NCI-H446 (cell line): ENCODE data around the gene HBS1L.
"Not testable (repeated sequence)": the region's sequence is repeated elsewhere in the genome, so short reads cannot be mapped to it uniquely, and the experiment has no call there.

Source experiments
- DNase-seq, 2 experiments: peaks; one replicate each; lab custom pipeline; 2025; lab: John Stamatoyannopoulos, UW

HBS1L gene

DNA sequence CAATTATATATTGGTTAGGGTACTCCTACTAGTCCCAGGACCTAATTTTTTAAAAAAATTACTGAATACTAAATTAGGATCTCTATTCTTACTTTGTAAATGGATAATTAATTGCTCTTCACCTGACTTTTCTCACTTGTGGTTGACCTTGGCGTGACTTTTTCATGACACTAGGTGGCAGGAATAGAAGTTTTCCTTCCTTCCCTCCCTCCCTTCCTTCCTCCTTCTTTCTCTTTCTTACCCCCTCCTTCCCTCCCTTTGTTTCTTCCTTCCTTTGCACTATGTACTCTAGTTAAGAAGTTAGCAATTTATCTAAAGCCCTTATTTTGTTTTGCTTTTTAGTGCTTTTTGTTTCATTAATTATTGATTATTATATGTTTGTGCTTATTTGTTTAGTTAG, 20.4 kb upstream of the HBS1L start:
- DNase-seq = no peak

DNA sequence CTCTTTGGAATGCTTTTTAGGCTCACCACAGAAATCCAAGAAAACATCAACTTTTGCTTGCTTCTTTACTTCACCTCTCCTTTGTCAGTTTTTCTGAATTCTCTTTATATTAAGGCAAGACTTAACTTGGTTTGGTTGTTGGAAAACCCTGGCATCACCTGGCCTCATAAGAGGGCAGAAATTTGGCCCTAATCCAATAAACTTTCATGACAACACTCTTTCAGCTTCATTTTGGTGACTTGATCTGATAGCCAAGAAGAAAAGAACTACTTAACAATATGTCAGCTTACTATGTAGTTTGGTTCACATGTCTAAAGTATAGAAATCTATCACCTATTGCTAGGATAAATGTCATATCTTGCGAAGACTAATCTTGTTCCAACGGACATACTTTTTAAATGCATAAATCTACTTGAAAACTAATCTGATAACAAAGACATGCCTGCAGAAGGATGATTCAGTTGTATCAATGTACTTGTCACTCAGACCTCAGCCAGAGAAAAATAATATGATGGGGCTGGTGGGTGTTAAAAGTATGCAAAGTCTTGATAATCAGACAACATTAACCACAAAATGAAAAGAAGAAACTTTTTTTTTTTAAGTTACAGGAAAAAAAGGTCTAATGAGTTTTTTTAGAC, 19.3 kb upstream of the HBS1L start:
- DNase-seq = no peak

DNA sequence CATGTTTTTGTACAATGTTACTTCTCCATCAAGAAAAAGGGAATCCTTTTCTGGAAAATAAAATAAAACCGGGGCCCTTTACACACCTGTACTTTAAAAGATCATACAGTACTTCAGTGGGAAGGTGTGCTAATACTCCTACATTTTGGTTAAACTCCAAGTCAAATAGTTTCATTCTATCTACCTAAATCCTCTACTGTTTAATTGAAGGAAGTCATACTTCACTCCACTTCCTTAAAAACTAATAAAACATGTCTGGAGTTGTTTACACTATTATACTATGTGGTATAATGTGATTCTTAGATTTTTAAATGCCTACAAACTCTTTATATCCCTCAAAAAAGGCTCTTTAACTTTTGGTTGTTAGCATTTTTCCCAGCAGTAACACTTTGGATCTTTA, 18.6 kb upstream of the HBS1L start:
- no peak for DNase-seq

DNA sequence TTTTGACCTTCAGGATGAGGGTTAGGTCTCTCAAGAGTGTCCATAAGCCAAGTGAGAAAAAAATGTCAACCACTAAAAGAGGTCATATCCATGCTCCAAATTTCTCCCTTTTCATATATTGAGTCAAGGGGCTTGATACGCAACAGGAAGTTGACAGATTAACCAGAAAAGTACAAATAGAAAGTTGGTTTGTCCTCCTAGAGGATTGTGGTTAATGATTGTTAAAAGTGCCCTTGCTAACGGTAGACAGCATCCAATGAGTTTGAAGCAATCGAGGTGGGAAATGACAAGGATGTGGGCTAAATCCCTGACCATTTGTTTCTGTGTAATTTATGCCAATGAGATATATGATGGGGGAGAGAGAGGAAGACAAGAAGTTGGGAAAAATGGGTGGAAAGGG, 18.1 kb upstream of the HBS1L start:
- no peak for DNase-seq

DNA sequence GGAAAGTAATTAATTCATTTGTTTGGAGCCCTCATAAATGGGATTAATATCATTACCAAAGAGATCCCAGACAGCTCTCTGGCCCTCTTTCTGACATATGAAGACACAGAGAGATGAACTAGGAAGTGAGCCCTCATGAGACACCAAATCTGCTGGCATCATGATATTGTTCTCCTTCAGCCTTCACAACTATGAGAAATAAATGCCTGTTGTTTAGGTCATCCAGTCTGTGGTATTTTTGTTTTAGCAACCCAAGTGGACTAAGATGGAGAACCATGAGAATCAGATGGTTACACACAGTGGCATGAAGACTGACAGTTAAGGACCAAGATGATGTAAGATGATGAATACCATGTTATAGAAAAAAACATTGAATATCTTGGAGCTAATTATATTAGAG, 16.9 kb upstream of the HBS1L start:
- no peak for DNase-seq

DNA sequence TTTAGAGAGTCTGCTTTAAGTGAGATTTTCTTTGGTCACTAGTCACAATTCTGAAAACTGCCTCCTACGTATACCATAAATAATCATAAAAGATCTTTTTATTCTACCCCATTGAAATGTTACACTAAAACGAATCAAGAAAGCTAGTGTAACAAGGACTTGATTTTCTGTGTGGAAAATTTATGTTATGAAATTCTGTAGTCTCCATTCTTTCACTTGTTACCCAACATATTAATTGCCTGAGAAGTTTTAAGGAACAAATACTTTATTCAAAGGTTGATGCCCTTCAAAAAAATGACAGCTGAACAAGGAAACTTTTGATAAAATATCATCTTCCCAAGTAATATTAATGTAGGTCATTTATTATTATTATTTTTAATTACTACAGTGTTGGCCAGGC, 13.3 kb upstream of the HBS1L start:
- DNase-seq = no peak

DNA sequence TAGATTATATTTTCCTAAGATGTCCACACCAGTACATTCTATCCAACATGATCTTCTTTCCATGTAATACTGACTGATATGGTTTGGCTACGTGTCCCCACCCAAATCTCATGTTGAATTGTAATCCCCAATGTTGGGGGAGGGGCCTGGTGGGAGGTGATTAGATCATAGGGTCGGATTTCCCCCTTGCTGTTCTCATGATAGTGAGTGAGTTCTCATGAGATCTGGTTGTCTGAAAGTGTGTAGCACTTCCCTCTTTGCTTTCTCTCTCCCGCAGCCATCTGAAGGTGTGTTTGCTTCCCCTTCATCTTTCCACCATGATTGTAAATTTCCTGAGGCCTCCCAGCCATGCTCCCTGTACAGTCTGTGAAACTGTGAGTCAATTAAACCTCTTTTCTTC, 12.2 kb upstream of the HBS1L start:
- DNase-seq = no peak

DNA sequence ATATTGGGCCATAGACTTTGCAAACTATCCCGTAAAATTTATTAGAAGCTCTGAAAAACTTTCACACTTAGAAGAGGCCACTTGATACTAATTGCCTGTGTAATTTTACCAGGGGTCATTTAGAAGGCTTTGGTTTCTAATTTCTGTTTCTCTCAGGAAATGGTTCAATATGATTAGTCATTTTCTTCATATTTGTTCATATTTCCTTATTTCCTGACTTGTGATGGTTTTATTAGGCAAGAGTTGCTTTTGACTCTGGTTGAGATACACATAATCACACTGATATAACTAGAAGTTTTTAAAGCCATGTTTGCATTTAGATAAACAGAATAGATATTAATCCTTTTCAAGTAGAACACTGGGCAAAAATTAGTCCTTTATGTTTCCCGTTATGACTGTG, 11.8 kb upstream of the HBS1L start:
- no peak for DNase-seq

DNA sequence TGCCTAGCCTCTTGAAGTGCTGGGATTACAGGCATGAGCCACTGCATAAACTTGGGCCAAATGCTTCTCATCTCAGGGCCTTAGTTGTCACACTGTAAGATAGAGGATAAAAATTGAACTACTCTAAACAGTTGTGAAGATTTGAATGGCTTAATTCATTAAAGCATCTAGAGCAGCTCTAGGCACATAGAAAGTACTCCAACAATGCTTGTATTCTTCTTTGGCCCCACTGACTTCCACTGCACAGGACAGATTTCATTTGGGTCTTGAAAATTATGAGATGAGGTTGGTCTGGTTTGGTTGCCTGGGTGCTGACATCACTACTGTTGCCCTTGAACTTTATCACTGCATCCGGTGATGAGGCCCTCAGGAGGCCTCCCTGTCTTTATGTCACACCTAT, 10.0 kb upstream of the HBS1L start:
- no peak for DNase-seq

DNA sequence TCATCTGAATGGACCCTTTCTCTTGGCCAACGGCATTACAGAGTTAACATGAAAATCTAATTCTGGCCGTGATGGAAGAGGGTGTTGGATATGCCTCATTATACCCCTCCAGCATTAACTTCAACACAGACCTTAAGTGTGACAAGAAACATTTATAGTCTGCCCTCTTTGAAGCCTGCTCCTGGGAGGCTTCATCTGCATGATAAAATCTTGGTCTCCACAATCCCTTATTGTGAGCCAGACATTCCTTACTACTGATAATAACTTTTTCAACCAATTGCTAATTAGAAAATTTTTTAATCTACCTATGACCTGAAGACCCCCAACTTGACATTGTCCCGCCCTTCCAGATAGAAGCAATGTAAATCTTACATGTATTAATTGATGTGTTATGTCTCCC, 9.3 kb upstream of the HBS1L start:
- DNase-seq = no peak

DNA sequence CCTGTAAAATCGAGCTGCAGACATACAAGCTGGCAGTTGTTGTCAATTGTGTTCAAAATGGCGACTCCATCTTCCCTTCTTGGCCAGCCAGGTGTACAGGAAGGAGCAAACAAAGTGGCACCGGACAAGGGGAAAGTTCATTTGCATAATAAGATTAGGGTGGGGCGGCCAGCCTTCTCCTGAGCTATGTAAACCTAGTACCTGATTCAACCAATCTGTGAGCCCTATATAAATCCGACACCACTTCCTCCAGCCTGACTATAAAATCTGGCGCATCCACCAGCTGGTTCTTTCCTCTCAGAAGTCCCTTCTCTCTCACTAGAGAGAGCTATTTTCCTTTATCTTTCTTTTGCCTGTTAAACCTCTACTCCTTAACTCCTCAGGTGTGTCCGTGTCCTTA, 8.1 kb upstream of the HBS1L start:
- DNase-seq = no peak

DNA sequence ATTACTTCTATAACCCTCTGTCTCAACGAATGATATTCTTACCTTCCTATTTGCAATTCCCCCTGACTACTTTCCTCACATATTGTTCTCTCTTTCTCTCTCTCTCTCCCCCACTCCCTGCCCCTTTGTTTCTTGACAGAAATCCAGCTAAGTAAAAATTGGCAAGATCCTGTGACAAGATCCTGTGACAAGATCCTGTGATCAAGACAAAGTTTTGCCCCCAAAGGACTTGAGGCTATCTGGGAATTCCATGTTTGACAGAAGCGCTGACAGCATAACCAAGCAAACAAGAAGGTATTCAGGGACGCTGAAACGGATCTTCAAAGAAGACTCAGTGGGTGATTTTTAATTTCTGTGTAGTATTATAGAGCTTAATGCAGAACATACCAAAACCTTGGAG, 5.5 kb upstream of the HBS1L start:
- no peak for DNase-seq

DNA sequence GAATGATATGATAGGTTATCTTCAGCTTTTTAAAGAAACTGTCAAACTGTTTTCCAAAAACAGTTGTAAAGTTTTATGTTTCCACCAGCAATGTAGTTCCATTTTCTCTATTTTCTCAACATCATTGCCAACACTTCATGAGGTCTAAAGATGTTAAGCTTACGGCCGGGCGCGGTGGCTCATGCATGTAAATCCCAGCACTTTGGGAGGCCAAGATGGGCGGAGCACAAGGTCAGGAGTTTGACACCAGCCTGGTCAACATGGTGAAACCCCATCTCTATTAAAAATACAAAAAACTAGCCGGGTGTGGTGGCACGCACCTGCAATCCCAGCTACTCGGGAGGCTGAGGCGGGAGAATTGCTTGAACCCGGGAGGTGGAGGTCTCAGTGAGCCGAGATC, 3.7 kb upstream of the HBS1L start:
- not testable (repeated sequence) for DNase-seq

DNA sequence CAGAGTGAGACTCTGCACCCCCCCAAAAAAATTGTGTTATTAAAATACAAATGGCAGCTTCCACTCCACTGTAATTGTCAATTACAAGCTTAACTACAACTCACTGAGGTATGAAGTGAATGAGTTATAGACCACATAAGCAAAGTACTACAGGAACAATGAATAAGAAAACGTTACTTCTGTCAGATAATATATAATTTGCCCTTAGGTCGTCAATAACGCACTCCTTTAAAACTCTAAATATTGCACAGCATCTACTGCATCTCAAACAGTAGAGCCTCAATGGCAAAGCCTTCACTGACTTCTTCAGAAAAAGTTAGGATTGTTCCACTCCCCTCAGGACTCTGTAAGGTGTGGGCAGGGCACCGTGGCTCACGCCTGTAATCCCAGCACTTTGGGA, 2.0 kb upstream of the HBS1L start:
- DNase-seq = no peak

DNA sequence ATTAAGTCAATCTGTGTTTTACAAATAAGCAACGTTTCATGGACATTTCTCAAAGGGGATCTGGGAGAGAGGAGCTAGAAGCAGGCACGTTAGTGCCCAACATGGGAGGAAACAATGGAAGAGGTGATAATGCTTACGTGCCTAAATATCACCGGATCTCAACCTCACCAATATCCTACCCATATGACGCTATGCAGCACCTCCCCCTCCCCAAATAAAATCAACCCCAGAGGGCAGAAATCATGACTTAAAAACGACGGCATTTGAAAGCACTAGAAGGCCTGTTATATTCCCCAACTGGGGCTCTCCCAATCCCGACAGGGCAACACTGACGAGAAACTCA, 425 bp downstream of the HBS1L start:
- no peak for DNase-seq

DNA sequence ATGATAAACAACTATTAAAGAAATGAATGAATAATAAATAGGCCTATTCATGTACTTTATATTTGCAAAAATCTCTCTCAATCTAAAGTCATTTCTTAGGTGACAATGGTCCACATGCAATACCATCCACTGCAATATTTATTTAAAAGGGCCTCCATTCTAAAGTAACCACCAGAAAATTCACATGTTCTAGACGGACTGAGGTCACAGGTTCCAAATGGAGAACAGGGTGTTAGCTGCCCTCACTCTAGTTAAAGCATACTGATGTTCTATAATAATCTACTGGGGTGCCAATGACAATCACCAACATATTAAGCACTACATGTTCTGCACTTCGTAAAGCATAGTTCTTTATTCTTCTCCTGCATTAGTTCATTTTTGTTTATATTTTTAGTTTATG, 1.2 kb downstream of the HBS1L start:
- no peak for DNase-seq

DNA sequence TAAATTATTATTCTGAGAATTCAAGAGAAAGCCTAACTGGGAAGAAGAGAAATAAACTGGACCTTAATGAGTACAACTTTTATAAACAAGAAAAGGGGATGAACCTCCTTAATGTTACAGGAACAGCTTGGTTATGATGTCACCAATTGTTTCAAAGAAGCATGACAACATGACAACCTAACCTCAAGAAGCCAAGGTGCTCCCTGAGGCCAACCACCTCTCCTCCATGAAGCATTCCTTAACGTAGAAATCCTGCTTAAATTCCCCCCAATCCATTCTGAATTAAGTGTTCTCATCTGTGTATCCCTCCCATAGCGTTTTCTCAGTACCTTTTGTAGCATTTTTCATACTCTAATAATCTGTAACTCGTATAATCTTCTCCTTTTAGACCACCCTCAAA, 1.7 kb downstream of the HBS1L start:
- DNase-seq = no peak

DNA sequence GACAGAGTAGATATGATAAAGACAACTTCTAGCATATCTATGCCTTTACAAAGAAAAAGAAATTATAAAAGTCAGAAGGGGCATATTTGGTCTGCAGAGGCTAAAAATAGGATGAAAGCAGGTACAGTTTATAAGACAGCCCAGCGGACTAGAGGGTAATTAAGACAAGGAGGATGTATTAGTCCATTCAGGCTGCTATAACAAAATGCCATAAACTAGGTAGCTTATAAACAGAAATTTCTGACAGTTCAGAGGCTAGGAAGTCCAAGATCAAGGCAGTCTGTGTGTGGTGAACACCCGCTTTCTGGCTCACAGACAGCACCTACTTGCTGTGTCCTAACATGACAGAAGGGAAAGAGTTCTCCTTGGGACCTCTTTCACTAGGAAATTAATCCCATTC, 5.7 kb downstream of the HBS1L start:
- DNase-seq = no peak

DNA sequence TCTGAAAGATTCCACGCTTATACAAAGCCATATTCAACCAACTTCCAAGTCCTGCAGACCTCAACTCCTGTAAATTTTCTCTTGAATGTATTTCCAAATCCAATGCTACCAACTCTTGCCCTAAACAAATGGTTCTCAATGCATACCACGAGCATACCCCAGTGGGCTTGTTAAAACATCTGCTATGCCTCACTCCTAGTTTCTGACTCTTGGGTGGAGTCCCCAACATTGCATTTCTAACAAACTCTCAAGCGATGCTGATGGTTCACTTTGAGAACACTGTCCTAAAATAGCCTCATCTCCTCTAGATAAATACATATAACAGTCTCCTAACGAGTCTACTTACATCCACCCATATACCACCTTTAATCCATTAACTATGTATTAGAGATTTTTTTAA, 7.3 kb downstream of the HBS1L start:
- no peak for DNase-seq

DNA sequence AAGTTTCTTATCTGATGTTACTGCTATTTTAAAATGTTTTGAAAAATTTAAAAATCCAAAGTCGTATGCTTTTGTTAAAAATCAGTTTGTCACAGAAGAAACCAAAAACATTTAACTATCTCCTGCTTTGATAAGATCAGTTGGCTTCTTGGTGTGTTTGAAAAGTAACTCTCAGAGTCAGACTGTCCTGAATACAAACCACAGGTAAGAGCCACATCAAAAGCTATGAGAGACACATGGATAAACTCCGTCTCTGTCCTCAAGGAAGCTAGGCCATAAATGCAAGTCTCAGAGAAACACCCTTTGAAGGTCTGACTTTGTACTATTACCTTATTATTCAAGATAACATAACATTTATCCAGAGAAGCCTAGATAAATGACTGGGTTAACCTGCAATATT, 7.7 kb downstream of the HBS1L start:
- no peak for DNase-seq

DNA sequence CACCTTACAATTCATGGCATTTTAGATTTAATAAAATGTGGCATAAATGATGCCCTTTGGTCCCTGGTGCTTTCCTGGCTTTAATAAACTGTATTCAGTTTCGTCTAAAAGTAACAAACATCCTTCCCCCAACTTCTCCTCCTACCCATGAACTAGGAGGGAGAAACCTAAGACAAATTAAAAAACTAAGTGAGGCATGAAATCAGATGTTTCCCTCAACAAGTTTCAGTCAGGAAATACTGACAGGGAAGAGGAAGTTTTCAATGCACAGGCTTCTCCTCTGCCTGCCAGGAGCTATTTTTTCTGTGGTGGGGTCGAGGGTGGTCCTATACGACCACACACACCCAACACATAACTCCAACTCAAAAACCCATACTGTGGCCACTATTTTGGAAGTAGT, 10.0 kb downstream of the HBS1L start:
- no peak for DNase-seq

DNA sequence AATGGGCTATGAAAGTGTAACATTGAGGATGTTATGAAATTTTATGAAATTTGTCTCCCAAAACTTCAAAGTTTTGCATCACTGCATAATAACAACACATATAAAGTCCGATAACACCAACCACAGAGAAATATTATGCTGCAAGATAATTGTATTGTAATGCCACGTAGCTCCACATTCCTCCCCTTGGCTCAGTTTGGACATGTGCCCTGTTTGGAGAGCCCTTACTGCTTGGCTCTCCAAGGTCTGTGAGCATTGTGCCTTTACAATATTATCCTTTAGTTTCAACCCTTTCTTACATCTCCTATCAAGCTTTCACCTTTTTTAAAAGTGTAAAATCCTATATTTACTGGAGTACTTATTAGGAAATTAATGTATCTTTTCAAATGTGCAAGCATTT, 10.8 kb downstream of the HBS1L start:
- no peak for DNase-seq

DNA sequence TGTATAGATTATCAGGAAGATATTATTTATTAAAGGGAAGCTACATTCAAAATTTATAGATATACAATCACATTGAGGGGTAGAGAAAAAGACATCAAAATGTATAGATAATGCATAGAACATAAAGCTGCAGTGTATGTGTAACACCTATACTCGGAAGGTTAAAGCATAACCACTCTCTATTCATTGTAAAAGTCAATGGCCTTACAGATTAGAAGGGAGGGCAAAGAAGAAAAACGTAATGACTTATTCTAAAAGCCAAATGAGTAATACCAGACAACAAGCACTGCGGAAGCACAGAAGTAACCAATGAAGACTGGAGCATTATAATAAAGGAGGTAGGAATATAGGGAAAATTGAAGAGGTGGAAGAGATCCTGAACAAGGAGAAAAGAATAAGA, 11.3 kb downstream of the HBS1L start:
- DNase-seq = no peak

DNA sequence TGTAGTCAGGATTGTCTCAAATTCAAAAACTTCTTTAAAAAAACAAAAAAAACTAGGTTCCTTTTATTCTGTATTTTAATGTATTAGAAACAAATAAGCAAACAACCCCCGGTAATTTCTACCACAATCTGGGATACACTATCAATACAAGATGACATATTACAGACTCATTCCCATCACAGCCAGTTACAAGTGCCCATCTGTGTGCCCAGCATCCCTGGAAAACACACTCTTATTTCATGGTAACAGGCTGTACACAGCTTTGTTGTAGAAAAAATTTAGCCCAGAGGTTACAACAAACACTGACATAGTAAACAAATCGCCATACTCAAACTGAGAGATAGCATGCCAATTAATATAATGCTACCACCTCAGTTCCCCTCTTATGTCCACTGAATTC, 16.3 kb downstream of the HBS1L start:
- DNase-seq = no peak

DNA sequence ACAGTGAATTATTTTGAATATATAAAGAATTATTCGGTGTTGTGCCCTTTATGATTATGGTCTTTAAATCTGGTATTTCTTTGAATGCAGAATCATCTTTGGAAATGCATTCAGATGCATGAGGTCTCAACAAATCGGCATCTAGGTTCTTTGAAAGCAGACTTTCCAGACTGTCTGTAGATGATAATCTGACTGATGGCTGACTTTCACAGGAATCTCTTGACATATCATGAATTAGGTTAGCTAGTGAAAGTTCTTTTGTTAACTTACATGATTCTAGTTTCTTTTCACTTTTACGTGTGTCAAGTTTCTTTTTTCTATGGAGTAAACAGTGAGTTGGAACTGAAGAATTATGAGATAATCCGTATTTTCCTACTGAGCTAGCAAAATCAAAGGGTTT, 17.1 kb downstream of the HBS1L start:
- no peak for DNase-seq
